ENCODE results near the gene GRIA4. TPM values are rescaled to one million over a fixed set of nuclear protein-coding genes. Genes with fewer than 3 reads are reported as not detected.

The GRIA4 gene
- total RNA-seq, 4 donors from 2014 or later, result not detected

GRCh38 chr11:105613183-105613582 lies 3.3 kb downstream of the GRIA4 start:
- Histone ChIP-seq H3K9me3 (no peaks in the 10 kb centered on the region), H3K36me3 (no peaks in the 10 kb centered on the region), H3K27me3 (peaks cover 0 to 38% (median 0%) of the 10 kb centered on the region in 4 donors), H3K27ac (no peak overlapping the region), H3K4me3 (no peak overlapping the region), H3K4me1 (peaks cover 7 to 24% (median 12%) of the 10 kb centered on the region in 3 donors)
- DNase-seq, result no peak
- TF ChIP-seq CTCF (IDR thresholded peaks at IDR 0.05) (no peak), POLR2A (IDR thresholded peaks at IDR 0.05) (no peak)
- intact Hi-C loops (cut with DNase I), result no loop called here

GRCh38 chr11:105618343-105618955 lies 8.6 kb downstream of the GRIA4 start:
- 66 to 74% methylated on average over 2 of the region's 2 CpGs for WGBS, 2 donors
- no peak overlapping the region for H3K27ac ChIP-seq
- H3K27me3 ChIP-seq, result no peaks in the 10 kb centered on the region
- DNase-seq, result no peak
- intact Hi-C loops (cut with DNase I), result no loop called here
- no peak overlapping the region for H3K4me3 ChIP-seq
- no peaks in the 10 kb centered on the region for H3K9me3 ChIP-seq
- no peaks in the 10 kb centered on the region for H3K36me3 ChIP-seq
- H3K4me1 ChIP-seq, result no peaks in the 10 kb centered on the region
- TF ChIP-seq POLR2A (IDR thresholded peaks at IDR 0.05), result no peak
- TF ChIP-seq CTCF (IDR thresholded peaks at IDR 0.05), result no peak

DNA sequence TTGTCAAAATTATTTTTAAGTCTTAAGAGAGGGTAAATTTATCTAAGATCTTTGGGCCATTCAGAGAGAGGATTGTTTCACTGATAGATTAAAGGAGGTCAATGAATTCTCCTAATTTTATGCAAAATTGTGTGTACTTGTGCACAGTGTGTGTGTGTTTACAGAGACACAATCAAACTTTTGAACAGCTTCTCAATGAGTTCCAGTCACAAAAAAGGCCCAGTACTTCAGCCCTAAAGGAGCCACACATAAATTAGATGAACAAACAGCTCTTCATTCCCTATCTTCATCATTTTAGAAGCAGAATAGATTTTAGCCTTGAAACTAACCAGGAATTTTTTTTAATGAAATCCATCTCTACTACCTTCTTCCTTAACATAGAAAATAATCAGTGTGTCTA lies 9.7 kb downstream of the GRIA4 start:
- TF ChIP-seq POLR2A (IDR thresholded peaks at IDR 0.05), result no peak
- no peak for TF ChIP-seq CTCF (IDR thresholded peaks at IDR 0.05)
- DNase-seq, result no peak
- Histone ChIP-seq H3K27me3 (no peaks in the 10 kb centered on the region), H3K4me1 (no peaks in the 10 kb centered on the region), H3K27ac (no peak overlapping the region), H3K9me3 (no peaks in the 10 kb centered on the region), H3K4me3 (no peak overlapping the region), H3K36me3 (no peaks in the 10 kb centered on the region)
- intact Hi-C loops (cut with DNase I), result no loop called here

DNA sequence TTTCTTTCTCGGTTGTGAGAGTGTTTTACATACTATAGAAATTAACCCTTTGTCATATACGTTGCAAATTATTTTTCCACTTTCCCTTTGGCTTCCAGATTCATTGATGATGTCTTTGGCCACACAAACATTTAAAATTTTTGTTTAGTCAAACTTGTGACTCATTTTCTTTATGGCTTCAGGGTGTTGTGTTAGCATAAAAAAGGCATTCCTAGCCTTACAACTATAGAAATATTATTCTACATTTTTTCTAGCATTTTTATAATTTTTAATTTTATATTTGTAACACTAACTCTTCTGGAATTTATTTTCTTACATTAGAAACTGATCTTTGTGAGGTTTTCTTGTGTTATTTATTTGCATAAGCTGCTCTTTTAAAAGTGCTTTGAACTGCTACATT lies 12.1 kb downstream of the GRIA4 start:
- Histone ChIP-seq H3K27me3 (no peaks in the 10 kb centered on the region), H3K27ac (no peak overlapping the region), H3K4me1 (no peaks in the 10 kb centered on the region), H3K36me3 (no peaks in the 10 kb centered on the region), H3K4me3 (no peak overlapping the region), H3K9me3 (no peaks in the 10 kb centered on the region)
- TF ChIP-seq POLR2A (IDR thresholded peaks at IDR 0.05) (no peak), CTCF (IDR thresholded peaks at IDR 0.05) (no peak)
- intact Hi-C loops (cut with DNase I), result no loop called here
- no peak for DNase-seq
- 25 to 38% methylated on average over 2 of the region's 2 CpGs for WGBS, 2 donors

DNA sequence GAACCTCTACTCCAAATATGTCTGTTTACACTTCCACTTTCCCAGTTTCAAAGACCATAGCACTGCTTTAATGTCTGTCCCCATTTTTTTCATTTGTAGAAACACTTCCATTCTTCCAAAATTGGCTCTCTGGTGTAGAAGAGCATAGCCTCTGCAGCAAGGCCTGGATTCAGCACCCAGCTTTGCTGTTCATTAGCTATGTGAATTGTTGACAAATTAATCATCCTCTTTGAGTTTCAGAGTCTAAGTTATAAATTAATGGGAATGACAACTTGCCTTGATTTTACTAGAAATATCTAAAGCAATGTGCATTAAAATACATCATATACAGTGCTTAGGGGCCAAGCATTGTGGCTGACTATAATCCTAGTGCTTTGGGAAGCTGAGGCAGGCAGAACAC lies 22.4 kb downstream of the GRIA4 start:
- TF ChIP-seq POLR2A (IDR thresholded peaks at IDR 0.05) (no peak), CTCF (IDR thresholded peaks at IDR 0.05) (no peak)
- no peak overlapping the region for H3K27ac ChIP-seq
- no peaks in the 10 kb centered on the region for H3K27me3 ChIP-seq
- intact Hi-C loops (cut with DNase I), result no loop called here
- H3K36me3 ChIP-seq, result no peaks in the 10 kb centered on the region
- no peak for DNase-seq
- H3K9me3 ChIP-seq, result no peaks in the 10 kb centered on the region
- H3K4me1 ChIP-seq, result no peaks in the 10 kb centered on the region
- no peak overlapping the region for H3K4me3 ChIP-seq
